ENCODE results near the gene TSPAN14. TPM values are rescaled to one million over a fixed set of nuclear protein-coding genes. Genes with fewer than 3 reads are reported as not detected.

The TSPAN14 gene
- total RNA-seq, 1 donor = 23.9 TPM

GRCh38 chr10:80503584-80504157 lies 49.6 kb downstream of the TSPAN14 start:
- Histone ChIP-seq H3K4me1 (ENCODE audit: insufficient read depth, low read length) (peaks cover 49% of the 10 kb centered on the region), H3K9me3 (ENCODE audit: low read depth, low read length) (no peaks in the 10 kb centered on the region), H3K4me3 (ENCODE audit: insufficient read depth, low read length) (no peak overlapping the region), H4K20me1 (ENCODE audit: insufficient read depth, low read length) (peaks cover 8% of the 10 kb centered on the region), H3K27ac (ENCODE audit: low read depth, low read length) (no peak overlapping the region), H3K4me2 (ENCODE audit: insufficient read depth, low read length) (no peak overlapping the region), H2AFZ (ENCODE audit: low read length) (no peak overlapping the region), H3K79me2 (ENCODE audit: insufficient read depth, low read length) (peaks cover 35% of the 10 kb centered on the region), H3K27me3 (ENCODE audit: insufficient read depth, low read length) (no peaks in the 10 kb centered on the region), H3K36me3 (ENCODE audit: insufficient read depth, low read length) (no peaks in the 10 kb centered on the region)
- no peak for TF ChIP-seq CTCF (IDR thresholded peaks at IDR 0.05; ENCODE audit: extremely low read depth, low read depth, low read length)
- DNase-seq (ENCODE audit: insufficient read length, low spot score, missing footprints) = peak; percentile 48

GRCh38 chr10:80504158-80504811 lies 50.2 kb downstream of the TSPAN14 start:
- peaks cover 45% of the 10 kb centered on the region for H3K4me1 ChIP-seq (ENCODE audit: insufficient read depth, low read length)

GRCh38 chr10:80504897-80505465 lies 50.9 kb downstream of the TSPAN14 start:
- H2AFZ ChIP-seq (ENCODE audit: low read length) = no peak overlapping the region
- no peaks in the 10 kb centered on the region for H3K27me3 ChIP-seq (ENCODE audit: insufficient read depth, low read length)
- H3K9me3 ChIP-seq (ENCODE audit: low read depth, low read length) = no peaks in the 10 kb centered on the region
- no peak for TF ChIP-seq CTCF (IDR thresholded peaks at IDR 0.05; ENCODE audit: extremely low read depth, low read depth, low read length)
- peak; percentile 23 for DNase-seq (ENCODE audit: insufficient read length, low spot score, missing footprints)
- peaks cover 10% of the 10 kb centered on the region for H4K20me1 ChIP-seq (ENCODE audit: insufficient read depth, low read length)
- no peak overlapping the region for H3K4me3 ChIP-seq (ENCODE audit: insufficient read depth, low read length)
- no peak overlapping the region for H3K27ac ChIP-seq (ENCODE audit: low read depth, low read length)
- H3K4me1 ChIP-seq (ENCODE audit: insufficient read depth, low read length) = peaks cover 45% of the 10 kb centered on the region
- peaks cover 29% of the 10 kb centered on the region for H3K79me2 ChIP-seq (ENCODE audit: insufficient read depth, low read length)
- no peak overlapping the region for H3K4me2 ChIP-seq (ENCODE audit: insufficient read depth, low read length)
- H3K36me3 ChIP-seq (ENCODE audit: insufficient read depth, low read length) = no peaks in the 10 kb centered on the region

More at GRCh38 chr10:80504158-80504811, 50.2 kb downstream of the TSPAN14 start:
- no peaks in the 10 kb centered on the region for H3K36me3 ChIP-seq (ENCODE audit: insufficient read depth, low read length)
- H3K27ac ChIP-seq (ENCODE audit: low read depth, low read length) = no peak overlapping the region
- peaks cover 35% of the 10 kb centered on the region for H3K79me2 ChIP-seq (ENCODE audit: insufficient read depth, low read length)
- peaks cover 10% of the 10 kb centered on the region for H4K20me1 ChIP-seq (ENCODE audit: insufficient read depth, low read length)
- no peak overlapping the region for H2AFZ ChIP-seq (ENCODE audit: low read length)
- no peak overlapping the region for H3K4me2 ChIP-seq (ENCODE audit: insufficient read depth, low read length)
- no peaks in the 10 kb centered on the region for H3K9me3 ChIP-seq (ENCODE audit: low read depth, low read length)
- TF ChIP-seq CTCF (IDR thresholded peaks at IDR 0.05; ENCODE audit: extremely low read depth, low read depth, low read length) = no peak
- no peak overlapping the region for H3K4me3 ChIP-seq (ENCODE audit: insufficient read depth, low read length)
- no peaks in the 10 kb centered on the region for H3K27me3 ChIP-seq (ENCODE audit: insufficient read depth, low read length)
- peak; percentile 78 for DNase-seq (ENCODE audit: insufficient read length, low spot score, missing footprints)

- H3K4me3 ChIP-seq (ENCODE audit: insufficient read depth, low read length) = no peak overlapping the region
- H3K4me1 ChIP-seq (ENCODE audit: insufficient read depth, low read length) = peaks cover 42% of the 10 kb centered on the region
- peaks cover 10% of the 10 kb centered on the region for H4K20me1 ChIP-seq (ENCODE audit: insufficient read depth, low read length)
- TF ChIP-seq CTCF (IDR thresholded peaks at IDR 0.05; ENCODE audit: extremely low read depth, low read depth, low read length) = no peak
- peak overlapping the region; percentile 46 for H3K27ac ChIP-seq (ENCODE audit: low read depth, low read length)
- H3K9me3 ChIP-seq (ENCODE audit: low read depth, low read length) = no peaks in the 10 kb centered on the region
- no peak for DNase-seq (ENCODE audit: insufficient read length, low spot score, missing footprints)
- no peaks in the 10 kb centered on the region for H3K36me3 ChIP-seq (ENCODE audit: insufficient read depth, low read length)
- no peak overlapping the region for H2AFZ ChIP-seq (ENCODE audit: low read length)
- H3K27me3 ChIP-seq (ENCODE audit: insufficient read depth, low read length) = no peaks in the 10 kb centered on the region
- H3K4me2 ChIP-seq (ENCODE audit: insufficient read depth, low read length) = no peak overlapping the region
- peaks cover 26% of the 10 kb centered on the region for H3K79me2 ChIP-seq (ENCODE audit: insufficient read depth, low read length)
Measured at GRCh38 chr10:80506189-80506575, 52.1 kb downstream of the TSPAN14 start.

Data from osteoblast (primary cell).